ENCODE data around the gene ZWILCH.

Gene ZWILCH

DNA sequence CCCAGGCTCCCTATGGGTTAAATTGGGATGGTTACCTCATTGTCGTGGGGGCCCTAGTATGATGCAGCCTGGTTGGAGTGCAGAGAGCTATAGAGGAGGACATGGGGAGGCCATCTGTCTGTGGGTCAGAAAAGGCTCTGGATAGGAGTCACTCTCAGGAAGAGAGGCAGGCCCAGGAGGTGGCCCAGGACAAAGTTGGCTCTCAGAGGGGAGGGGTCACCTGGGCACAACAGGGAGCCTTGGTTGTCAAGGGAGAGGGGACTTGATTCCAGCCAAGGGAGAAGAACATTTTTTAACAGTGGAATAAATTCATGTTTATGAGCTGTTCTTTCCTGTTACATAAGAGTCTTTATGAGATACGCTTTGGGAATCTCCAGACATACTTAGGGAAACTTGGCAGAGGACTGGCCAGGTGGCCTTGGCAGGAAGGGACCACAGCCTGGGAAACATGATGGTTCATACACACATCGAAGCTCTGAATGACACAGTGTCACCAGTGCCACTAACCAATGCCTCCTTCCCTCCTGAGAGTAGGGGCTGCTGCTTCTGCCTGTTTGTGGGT, 88.2 kb downstream of the ZWILCH start:
- DNase-seq (ENCODE audit: low read depth, low spot score), result no peak
- ChIA-PET POLR2A (no interaction called here), CTCF (interaction anchor here (1.0 to 1.2 kb wide), 5 partner anchors 10 to 27 kb away, joined by 3 to 4 read pairs (median 3); partner anchors contain the start of gene LCTL)
- TF ChIP-seq, protein P1, sequence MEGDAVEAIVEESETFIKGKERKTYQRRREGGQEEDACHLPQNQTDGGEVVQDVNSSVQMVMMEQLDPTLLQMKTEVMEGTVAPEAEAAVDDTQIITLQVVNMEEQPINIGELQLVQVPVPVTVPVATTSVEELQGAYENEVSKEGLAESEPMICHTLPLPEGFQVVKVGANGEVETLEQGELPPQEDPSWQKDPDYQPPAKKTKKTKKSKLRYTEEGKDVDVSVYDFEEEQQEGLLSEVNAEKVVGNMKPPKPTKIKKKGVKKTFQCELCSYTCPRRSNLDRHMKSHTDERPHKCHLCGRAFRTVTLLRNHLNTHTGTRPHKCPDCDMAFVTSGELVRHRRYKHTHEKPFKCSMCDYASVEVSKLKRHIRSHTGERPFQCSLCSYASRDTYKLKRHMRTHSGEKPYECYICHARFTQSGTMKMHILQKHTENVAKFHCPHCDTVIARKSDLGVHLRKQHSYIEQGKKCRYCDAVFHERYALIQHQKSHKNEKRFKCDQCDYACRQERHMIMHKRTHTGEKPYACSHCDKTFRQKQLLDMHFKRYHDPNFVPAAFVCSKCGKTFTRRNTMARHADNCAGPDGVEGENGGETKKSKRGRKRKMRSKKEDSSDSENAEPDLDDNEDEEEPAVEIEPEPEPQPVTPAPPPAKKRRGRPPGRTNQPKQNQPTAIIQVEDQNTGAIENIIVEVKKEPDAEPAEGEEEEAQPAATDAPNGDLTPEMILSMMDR (IDR thresholded peaks at IDR 0.05; ENCODE audit: insufficient read depth, low read length, missing control alignments), result no peak
- no peak overlapping the region for H3K4me3 ChIP-seq (ENCODE audit: low read depth, low read length)

DNA sequence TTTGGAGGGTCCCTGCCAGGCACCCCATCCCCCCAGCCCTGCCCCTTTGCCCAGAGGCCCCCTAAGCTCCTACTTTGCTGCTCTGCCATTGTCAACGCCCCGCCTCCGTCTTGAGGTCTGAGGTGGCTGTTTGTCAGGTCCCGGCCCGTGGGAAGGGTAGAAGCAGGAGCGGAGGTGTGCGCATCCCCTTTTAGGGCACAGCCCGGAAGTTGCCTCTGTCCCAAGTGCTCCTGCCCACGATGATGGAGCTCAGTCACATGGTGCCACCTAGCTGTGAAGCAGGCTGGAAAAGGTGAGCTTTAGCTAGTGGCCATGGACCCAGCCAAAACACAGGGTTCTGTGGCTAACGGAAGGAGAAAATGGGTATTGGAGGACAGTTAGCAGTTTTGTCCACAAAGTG, 89.2 kb downstream of the ZWILCH start:
- POLR2A ChIA-PET, result interaction anchor here (0.6 kb wide), 1 partner anchor 35 kb away, joined by 3 read pairs; no protein-coding TSS in a partner anchor
- H3K4me3 ChIP-seq (ENCODE audit: low read depth, low read length), result no peak overlapping the region
- DNase-seq (ENCODE audit: low read depth, low spot score), result no peak
- CTCF ChIA-PET, result interaction anchor here (1.0 to 2.0 kb wide), 4 partner anchors 8 to 14 kb away, joined by 3 to 4 read pairs (median 3); no protein-coding TSS in a partner anchor
- TF ChIP-seq, protein P1 (IDR thresholded peaks at IDR 0.05; ENCODE audit: insufficient read depth, low read length, missing control alignments), result no peak

DNA sequence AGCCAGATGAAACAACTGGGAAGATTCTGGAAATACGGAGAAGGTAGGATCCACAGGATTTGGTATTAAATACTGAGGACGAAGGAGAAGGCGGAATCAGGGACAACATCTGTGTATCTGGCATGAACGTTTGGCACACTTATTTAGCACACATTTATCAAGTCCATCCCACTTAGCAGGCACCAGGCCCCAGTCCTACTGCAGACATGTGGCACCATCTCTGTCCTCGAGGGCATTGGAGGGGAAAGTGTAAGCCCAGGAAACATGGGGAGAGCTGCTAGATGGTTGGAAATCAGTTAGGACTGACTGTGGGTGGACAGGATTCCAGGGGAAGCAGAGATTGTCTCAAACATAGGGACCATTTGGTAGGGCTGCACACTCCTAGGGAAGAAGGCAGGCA, 89.7 kb downstream of the ZWILCH start:
- no peak for DNase-seq (ENCODE audit: low read depth, low spot score)
- POLR2A ChIA-PET, result interaction anchor here (0.6 kb wide), 1 partner anchor 35 kb away, joined by 3 read pairs; no protein-coding TSS in a partner anchor
- no peak overlapping the region for H3K4me3 ChIP-seq (ENCODE audit: low read depth, low read length)
- CTCF ChIA-PET, result interaction anchor here (1.1 to 2.0 kb wide), 2 partner anchors 9 to 10 kb away, joined by 3 to 4 read pairs; no protein-coding TSS in a partner anchor
- TF ChIP-seq, protein P1 (IDR thresholded peaks at IDR 0.05; ENCODE audit: insufficient read depth, low read length, missing control alignments), result no peak

DNA sequence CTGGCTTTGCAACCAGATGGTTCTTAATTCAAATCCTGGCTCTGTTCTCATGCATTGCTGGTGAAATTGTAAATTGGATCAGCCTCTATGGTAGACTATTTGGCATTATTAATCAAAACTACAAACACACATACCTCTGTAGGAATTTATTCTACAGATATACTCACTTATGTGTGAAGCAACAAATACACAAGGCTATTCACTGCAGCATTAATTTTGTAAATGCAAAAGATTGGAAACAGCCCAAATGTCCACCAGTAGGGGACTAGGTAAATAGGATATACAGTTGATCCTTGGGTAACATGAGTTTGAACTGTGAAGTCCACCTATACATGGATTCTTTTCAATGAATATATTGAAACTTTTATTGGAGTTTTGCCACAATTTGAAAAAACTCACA, 90.2 kb downstream of the ZWILCH start:
- TF ChIP-seq, protein P1 (IDR thresholded peaks at IDR 0.05; ENCODE audit: insufficient read depth, low read length, missing control alignments), result no peak
- no peak overlapping the region for H3K4me3 ChIP-seq (ENCODE audit: low read depth, low read length)
- DNase-seq (ENCODE audit: low read depth, low spot score), result no peak
- POLR2A ChIA-PET, result no interaction called here
- CTCF ChIA-PET, result interaction anchor here (1.1 to 2.0 kb wide), 2 partner anchors 9 to 10 kb away, joined by 3 to 4 read pairs; no protein-coding TSS in a partner anchor

DNA sequence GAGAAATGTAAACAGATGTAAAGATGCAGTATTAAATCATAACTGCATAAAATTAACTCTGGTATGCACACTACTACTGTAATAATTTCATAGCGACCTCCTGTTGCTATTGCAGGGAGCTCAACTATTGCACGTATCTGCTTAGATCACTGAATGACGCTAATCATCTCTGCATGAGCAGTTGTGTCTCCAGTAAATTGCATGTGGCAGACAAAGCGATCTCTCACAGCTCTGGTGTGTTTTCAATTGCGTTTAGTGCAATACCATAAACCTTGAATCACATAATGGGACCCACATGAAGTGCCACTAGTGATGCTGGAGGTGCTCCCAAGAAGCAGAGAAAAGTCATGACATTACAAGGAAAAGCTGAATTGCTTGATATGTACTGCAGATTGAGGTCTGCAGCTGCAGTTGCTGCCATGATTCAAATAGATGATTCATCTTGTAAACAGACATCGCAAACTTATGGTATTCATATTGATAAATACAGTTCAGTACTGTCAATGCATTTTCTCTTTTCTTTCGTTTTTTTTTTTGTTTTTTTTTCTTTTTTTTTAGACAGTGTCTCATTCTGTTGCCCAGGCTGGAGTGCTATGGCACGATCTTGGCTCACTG, 90.9 kb downstream of the ZWILCH start:
- CTCF ChIA-PET, result interaction anchor here (0.7 to 2.5 kb wide), 7 partner anchors 8 to 266 kb away, joined by 3 to 10 read pairs (median 4); no protein-coding TSS in a partner anchor
- POLR2A ChIA-PET, result interaction anchor here (0.7 kb wide), 1 partner anchor 237 kb away, joined by 3 read pairs; no protein-coding TSS in a partner anchor
- peak; percentile 19 for DNase-seq (ENCODE audit: low read depth, low spot score)
- TF ChIP-seq, protein P1 (IDR thresholded peaks at IDR 0.05; ENCODE audit: insufficient read depth, low read length, missing control alignments), result no peak
- no peak overlapping the region for H3K4me3 ChIP-seq (ENCODE audit: low read depth, low read length)
